Measurements from ENCODE around the gene PRSS57. TPM values are rescaled to one million over a fixed set of nuclear protein-coding genes. Genes with fewer than 3 reads are reported as not detected.
"Not testable (repeated sequence)": the region's sequence is repeated elsewhere in the genome, so short reads cannot be mapped to it uniquely, and the experiment has no call there.

The PRSS57 gene
- total RNA-seq, 1 experiment from 2014 or later: not detected

GRCh38 chr19:741506-742131 is 46.4 kb upstream of the PRSS57 start:
- intact Hi-C loops (cut with micrococcal nuclease; ENCODE audit: unreplicated experiment): no loop called here
- TF ChIP-seq CTCF (conservative IDR thresholded peaks at IDR 0.05; ENCODE audit: low read depth, low read length): 0 out of 2 replicates have a peak, but pooled peaks have one; percentile 23
- TF ChIP-seq EZH2 (IDR thresholded peaks at IDR 0.05; ENCODE audit: borderline replicate concordance, low read depth, low read length, poor library complexity, severe bottlenecking): no peak
- Histone ChIP-seq H3K27me3 (replicated peaks; ENCODE audit: insufficient read depth, low read depth, low read length, poor library complexity) (no peaks in the 10 kb centered on the region), H3K9me3 (ENCODE audit: low read depth, low read length, poor library complexity, severe bottlenecking) (no peaks in the 10 kb centered on the region), H3K36me3 (ENCODE audit: insufficient read depth, low read length, poor library complexity, severe bottlenecking) (no peaks in the 10 kb centered on the region), H3K4me1 (ENCODE audit: insufficient read depth, low read length, poor library complexity, severe bottlenecking) (no peaks in the 10 kb centered on the region), H3K4me3 (ENCODE audit: low read depth, low read length, poor library complexity, severe bottlenecking) (no peak overlapping the region), H3K27ac (ENCODE audit: low read depth, low read length, poor library complexity, severe bottlenecking) (no peak overlapping the region)
- no TSS peak for BruUV-seq (replicated peaks)
- POLR2A ChIA-PET (ENCODE audit: low non-redundant PET): no interaction called here
- DNase-seq (ENCODE audit: low spot score): peak; percentile 44
- CTCF ChIA-PET: no interaction called here

DNA sequence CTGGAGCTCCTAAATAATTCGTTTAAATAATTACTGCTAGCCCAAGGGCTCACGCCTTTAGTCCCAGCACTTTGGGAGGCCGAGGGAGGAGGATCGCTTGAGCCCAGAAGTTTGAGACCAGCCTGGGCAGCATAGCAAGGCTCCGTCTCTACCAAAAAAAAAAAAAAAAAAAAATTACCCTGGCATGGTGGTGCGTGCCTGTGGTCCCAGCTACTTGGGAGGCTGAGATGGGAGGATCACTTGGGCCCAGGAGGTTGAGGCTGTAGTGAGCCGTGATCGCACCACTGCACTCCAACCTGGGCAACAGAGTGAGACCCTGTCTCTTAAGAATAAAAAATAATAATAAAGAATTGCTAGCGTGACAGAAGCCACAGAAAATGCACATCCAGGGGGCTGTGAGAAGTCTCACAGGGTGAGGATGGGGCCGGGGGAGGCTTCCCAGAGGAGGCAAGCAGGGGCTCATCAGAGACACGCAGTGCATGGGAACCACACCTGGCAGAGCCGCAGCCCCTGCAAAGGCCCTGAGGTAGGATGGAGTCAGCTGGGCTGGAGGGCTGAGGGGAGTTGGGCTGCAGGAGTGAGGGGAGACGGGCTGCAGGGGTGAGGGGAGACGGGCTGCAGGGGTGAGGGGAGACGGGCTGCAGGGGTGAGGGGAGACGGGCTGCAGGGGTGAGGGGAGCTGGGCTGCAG is 45.7 kb upstream of the PRSS57 start:
- H3K9me3 ChIP-seq (ENCODE audit: low read depth, low read length, poor library complexity, severe bottlenecking); H3K36me3 ChIP-seq (ENCODE audit: insufficient read depth, low read length, poor library complexity, severe bottlenecking); intact Hi-C loops (cut with micrococcal nuclease; ENCODE audit: unreplicated experiment); H3K4me1 ChIP-seq (ENCODE audit: insufficient read depth, low read length, poor library complexity, severe bottlenecking); H3K4me3 ChIP-seq (ENCODE audit: low read depth, low read length, poor library complexity, severe bottlenecking); H3K27me3 ChIP-seq (replicated peaks; ENCODE audit: insufficient read depth, low read depth, low read length, poor library complexity); CTCF ChIA-PET; DNase-seq (ENCODE audit: low spot score); BruUV-seq (replicated peaks); H3K27ac ChIP-seq (ENCODE audit: low read depth, low read length, poor library complexity, severe bottlenecking): not testable (repeated sequence)
- POLR2A ChIA-PET (ENCODE audit: low non-redundant PET): interaction anchor here (0.7 kb wide), 1 partner anchor 23 kb away, joined by 24 read pairs; no protein-coding TSS in a partner anchor

GRCh38 chr19:739998-740715 is 44.9 kb upstream of the PRSS57 start:
- TF ChIP-seq CTCF (conservative IDR thresholded peaks at IDR 0.05; ENCODE audit: low read depth, low read length) (no peak), EZH2 (IDR thresholded peaks at IDR 0.05; ENCODE audit: borderline replicate concordance, low read depth, low read length, poor library complexity, severe bottlenecking) (no peak)
- Histone ChIP-seq H3K4me1 (ENCODE audit: insufficient read depth, low read length, poor library complexity, severe bottlenecking) (no peaks in the 10 kb centered on the region), H3K36me3 (ENCODE audit: insufficient read depth, low read length, poor library complexity, severe bottlenecking) (no peaks in the 10 kb centered on the region), H3K27ac (ENCODE audit: low read depth, low read length, poor library complexity, severe bottlenecking) (no peak overlapping the region), H3K27me3 (replicated peaks; ENCODE audit: insufficient read depth, low read depth, low read length, poor library complexity) (no peaks in the 10 kb centered on the region), H3K4me3 (ENCODE audit: low read depth, low read length, poor library complexity, severe bottlenecking) (no peak overlapping the region), H3K9me3 (ENCODE audit: low read depth, low read length, poor library complexity, severe bottlenecking) (no peaks in the 10 kb centered on the region)
- DNase-seq (ENCODE audit: low spot score): no peak
- POLR2A ChIA-PET (ENCODE audit: low non-redundant PET): interaction anchor here (0.6 to 0.7 kb wide), 2 partner anchors 22 to 59 kb away, joined by 3 to 24 read pairs; no protein-coding TSS in a partner anchor
- no TSS peak for BruUV-seq (replicated peaks)
- intact Hi-C loops (cut with micrococcal nuclease; ENCODE audit: unreplicated experiment): no loop called here
- CTCF ChIA-PET: no interaction called here

Measured in A673 (cell line).